Upper lobe of left lung (tissue), 4 donors: ENCODE data around the gene TRAPPC5.

ENCODE experiments used
- POLR2A ChIP-seq, 4 donors: fragments of 450-650 bp; IDR thresholded peaks; one replicate each; pipeline ENCODE4 v1.5.1; 2016 to 2017; ENCODE audit warnings: antibody characterized with exemption in 4 of 4, mild to moderate bottlenecking in 2 of 4
- TF ChIP-seq, protein P1 (sequence below), 6 experiments: fragments of 450-650 bp in 4 of 6; fragments of 200-600 bp in 2 of 6; sonication (generic) in 2 of 6; IDR thresholded peaks; one replicate each; pipeline ENCODE4 v1.5.1; 2016 to 2019; ENCODE audit warnings: antibody characterized with exemption in 6 of 6

DNA sequence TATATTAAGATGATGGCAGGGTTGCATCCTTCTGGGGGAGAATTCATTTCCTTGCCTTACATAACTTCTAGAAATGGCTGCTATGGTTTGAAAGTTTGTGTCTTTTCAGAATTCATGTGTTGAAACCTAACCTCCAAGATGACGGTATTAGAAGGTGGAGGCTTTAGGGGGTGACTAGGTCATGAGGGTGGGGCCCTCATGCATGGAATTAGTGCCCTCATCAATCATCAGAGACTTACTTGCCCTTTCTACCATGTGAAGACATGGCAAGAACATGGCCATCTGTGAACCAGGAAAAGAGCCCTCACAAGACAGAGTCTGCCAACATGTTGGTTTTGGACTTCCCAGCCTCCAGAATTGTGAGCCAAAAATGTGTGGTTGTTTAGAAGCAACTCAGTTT lies 36.1 kb downstream of the TRAPPC5 start:
- TF ChIP-seq, protein P1, sequence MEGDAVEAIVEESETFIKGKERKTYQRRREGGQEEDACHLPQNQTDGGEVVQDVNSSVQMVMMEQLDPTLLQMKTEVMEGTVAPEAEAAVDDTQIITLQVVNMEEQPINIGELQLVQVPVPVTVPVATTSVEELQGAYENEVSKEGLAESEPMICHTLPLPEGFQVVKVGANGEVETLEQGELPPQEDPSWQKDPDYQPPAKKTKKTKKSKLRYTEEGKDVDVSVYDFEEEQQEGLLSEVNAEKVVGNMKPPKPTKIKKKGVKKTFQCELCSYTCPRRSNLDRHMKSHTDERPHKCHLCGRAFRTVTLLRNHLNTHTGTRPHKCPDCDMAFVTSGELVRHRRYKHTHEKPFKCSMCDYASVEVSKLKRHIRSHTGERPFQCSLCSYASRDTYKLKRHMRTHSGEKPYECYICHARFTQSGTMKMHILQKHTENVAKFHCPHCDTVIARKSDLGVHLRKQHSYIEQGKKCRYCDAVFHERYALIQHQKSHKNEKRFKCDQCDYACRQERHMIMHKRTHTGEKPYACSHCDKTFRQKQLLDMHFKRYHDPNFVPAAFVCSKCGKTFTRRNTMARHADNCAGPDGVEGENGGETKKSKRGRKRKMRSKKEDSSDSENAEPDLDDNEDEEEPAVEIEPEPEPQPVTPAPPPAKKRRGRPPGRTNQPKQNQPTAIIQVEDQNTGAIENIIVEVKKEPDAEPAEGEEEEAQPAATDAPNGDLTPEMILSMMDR (IDR thresholded peaks at IDR 0.05): no peak
- TF ChIP-seq POLR2A (IDR thresholded peaks at IDR 0.05): no peak
